GM11168 (cell line): ENCODE measurements around the gene SRD5A3.

Experiments used
- in situ Hi-C: fragments of 300-500 bp; cut with MboI; formaldehyde crosslinking; loops from one replicate; pipeline ENCODE4 v1.12.0; 2022; ENCODE audit warnings: low sequenced_read_pairs; ENCODE audit not compliant: unreplicated experiment

The SRD5A3 gene

DNA sequence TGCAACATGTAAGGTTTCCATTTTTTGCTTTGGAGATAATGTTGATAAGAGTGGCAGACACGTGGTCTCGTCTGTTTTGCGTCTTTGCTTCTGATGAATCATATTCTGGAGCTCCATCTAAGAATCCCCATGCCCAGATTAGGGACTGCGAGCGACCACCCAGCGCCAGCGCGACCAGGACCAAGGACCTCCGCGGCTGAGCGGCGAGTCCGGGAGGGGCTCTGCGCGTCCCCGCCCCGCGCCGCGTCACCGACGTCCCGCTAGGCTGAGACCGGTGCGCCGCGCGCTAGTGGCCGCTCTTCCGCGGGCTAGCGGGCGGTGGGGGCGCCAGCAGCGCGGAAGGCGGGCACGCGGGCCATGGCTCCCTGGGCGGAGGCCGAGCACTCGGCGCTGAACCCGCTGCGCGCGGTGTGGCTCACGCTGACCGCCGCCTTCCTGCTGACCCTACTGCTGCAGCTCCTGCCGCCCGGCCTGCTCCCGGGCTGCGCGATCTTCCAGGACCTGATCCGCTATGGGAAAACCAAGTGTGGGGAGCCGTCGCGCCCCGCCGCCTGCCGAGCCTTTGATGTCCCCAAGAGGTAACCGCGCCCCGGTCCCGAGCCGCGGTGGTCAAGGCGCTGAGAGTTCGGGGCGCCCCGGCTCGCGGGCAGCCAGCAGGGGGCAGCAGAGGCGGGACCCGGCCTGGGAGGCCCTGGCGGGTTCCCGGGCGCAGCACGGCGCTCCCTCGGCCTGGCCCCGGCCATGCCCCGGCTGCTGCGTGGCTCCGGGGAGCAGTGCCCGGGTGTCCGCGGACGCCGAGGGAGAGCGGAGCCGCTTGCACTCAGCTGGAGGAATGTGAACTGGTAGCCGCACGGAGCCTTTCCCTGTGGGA is at the start of gene SRD5A3:
SRD5A3 (plus strand) TSS at position 263 of the 871 bp plus-strand sequence; CDS start at position 358, 95 bp downstream.
- in situ Hi-C loops, result no loop called here

DNA sequence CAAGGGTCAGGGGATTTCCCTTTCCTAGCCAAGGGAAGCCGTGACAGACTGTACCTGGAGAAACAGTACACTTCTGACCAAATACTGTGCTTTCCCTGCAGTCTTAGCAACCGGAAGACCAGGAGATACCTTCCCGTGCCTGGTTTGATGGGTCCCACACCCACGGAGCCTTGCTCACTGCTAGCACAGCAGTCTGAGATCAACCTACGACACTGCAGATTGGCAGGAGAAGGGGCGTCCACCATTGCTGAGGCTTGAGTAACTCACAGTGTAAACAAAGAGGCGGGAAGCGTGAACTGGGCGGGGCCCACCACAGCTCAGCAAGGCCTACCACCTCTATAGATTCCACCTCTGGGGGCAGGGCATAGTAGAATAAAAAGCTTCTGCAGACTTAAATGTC is 48.7 kb upstream of the SRD5A3 start:
- in situ Hi-C loops, result no loop called here

DNA sequence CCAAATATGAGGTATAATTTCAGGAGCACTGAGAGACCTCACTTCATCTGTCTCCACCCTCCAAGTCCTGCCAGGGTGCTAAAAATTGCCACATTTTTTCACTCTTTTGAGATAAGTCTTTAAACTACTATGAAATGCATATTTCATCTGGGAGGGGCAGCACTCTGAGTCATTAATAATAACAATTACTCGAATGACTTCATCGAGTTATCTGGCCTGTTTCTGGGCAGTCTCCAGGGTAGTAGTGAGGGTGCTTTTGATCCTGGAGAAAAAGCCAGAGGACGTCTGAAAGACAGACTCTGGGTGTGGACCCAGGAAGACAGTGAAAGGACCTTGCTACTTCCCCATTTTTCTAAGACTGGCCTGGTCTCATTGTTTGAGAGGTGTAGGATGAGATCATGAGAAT is 42.3 kb upstream of the SRD5A3 start:
- in situ Hi-C loops, result no loop called here

DNA sequence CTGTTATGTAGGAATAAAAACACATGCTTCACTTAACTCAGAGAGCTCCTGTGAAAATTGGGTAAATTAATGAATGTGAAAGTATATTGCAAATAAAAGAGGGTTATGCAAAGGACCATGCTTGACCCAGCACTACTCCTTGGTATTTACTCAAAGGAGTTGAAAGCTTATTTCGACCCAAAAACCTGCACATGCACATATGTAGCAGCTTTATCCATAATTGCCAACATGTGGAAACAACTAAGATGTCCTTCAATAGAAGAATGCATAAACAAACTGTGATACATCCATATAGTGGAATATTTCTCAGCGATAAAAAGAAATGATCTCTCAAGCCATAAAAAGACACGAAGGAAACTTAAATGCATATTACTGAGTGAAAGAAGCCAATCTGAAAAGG is 41.7 kb upstream of the SRD5A3 start:
- in situ Hi-C loops, result no loop called here

GRCh38 chr4:55308071-55308470 is 38.0 kb upstream of the SRD5A3 start:
- in situ Hi-C loops, result no loop called here

GRCh38 chr4:55311792-55312488 is 34.1 kb upstream of the SRD5A3 start:
- in situ Hi-C loops, result no loop called here

DNA sequence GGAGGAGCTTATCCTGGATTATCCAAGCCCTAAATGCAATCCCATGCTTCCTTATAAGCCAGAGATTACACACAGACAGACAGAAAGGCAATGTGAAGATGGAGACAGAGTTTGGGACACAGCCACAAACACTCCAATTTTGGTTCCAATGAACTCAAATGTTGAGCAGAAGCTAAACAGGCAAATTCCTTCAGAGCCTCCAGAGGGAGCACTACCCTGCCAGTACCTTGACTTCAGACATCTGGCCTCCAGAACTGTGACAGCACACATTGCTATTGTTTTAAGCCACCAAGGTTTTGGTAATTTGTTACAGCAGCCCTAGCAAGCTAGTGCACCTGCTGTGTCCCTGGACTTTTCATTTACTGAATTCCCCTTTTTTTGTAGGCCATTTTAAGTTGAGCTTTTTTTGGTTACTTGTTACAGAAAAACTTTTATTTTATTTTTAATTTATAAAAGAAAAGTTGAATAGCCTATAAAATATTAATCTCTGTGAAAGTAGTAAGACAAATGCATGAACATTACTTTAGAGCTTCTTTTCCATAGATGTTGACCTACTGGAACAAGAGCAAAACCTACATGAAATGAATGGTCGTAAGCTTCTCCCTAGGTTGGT is 33.4 kb upstream of the SRD5A3 start:
- in situ Hi-C loops, result no loop called here

- in situ Hi-C loops, result no loop called here
Measured at GRCh38 chr4:55314141-55314820, 31.8 kb upstream of the SRD5A3 start.

- in situ Hi-C loops, result no loop called here
Measured at GRCh38 chr4:55318175-55319129, 27.6 kb upstream of the SRD5A3 start.

- in situ Hi-C loops, result no loop called here
Measured at GRCh38 chr4:55321707-55322264, 24.3 kb upstream of the SRD5A3 start.

DNA sequence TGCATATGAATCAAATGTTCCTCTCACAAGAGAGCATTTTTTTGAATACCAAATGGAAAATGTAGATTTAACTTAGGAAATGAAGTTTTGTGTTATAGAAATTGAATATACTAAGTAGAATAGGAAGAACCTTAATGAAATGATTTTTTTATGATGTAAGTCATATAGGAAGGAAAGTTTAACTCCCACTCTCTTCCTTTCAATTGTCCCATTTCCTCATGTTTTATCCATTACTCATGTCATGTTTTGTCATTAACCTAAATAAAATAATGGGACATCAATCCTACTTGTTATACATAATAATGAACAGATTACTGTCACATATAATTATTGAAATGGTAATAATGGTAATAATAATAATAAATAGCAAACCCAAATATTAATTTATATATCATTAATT is 22.7 kb upstream of the SRD5A3 start:
- in situ Hi-C loops, result no loop called here

- in situ Hi-C loops, result no loop called here
Measured at GRCh38 chr4:55326629-55327028, 19.4 kb upstream of the SRD5A3 start.

- in situ Hi-C loops, result no loop called here
Measured at GRCh38 chr4:55329012-55329411, 17.0 kb upstream of the SRD5A3 start.

DNA sequence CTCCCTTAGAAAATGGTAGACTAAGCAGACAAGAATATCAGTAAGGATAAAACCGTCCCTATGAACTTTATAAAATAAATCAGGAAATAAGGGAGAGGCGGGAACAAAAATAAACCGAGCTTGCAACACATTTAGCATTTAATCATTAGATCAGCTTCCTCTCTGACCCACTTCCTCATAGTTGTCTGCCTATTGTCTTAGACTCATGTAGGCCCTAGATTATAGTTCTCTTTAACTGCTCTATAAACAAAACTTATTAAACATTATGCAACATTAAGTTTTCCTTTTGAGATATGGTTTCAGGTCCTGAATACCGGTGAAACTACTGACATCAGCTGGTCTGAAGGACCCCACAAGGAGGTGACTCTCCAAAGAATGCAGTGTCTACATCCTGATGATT is 15.8 kb upstream of the SRD5A3 start:
- in situ Hi-C loops, result no loop called here

GRCh38 chr4:55336138-55337034 is 9.7 kb upstream of the SRD5A3 start:
- in situ Hi-C loops, result no loop called here

DNA sequence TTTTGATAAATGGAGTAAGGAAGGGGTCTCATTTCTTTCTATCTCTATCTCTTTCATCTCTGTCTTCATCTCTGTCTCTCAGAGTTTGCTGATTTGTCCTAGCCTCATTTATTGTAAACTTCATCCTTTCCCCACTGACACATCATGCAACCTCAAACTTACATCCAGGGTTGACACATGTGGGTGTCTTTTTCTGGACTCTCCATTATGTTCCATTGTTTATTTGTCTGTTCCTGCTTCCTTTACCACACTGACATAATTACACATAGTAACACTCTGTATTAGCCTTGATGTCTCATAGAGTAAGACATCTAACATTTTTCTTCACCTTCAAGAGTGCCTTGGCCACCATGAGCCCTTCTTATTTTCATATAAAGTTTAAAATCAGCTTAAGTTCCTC is 8.1 kb upstream of the SRD5A3 start:
- in situ Hi-C loops, result no loop called here

GRCh38 chr4:55338486-55338885 is 7.6 kb upstream of the SRD5A3 start:
- in situ Hi-C loops, result no loop called here

DNA sequence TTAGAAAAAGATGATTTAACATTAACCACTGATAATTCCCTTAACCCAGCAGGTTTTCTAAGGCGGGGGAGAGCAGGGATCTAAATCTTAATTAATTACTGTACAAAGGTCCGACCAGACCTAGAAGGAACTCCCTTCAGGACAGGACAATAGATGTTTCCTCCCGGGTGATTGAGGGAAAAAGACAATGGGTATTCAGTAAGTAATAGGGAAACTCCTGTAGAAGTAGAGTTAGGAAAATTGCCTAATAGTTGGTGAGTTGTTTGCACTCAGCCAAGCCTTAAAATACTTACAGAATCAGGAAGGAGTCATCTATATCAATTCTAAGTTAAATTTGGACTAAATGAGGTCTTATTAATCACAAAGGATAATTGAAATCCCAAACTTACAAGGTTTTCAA is 5.8 kb upstream of the SRD5A3 start:
- in situ Hi-C loops, result no loop called here
